OCI-LY3 (cell line): Measurements from ENCODE around the gene FHIP2A.

Experiments used
- H2AFZ ChIP-seq: fragments of 200-600, 300-600 bp; shearing (Covaris generic); 2 replicates; pipeline ENCODE4 v1.6.0; 2014; ENCODE audit warnings: antibody characterized with exemption, low read depth, low read length
- H3K27ac ChIP-seq: fragments of 200-600, 300-600 bp; sonication (generic); 2 replicates; pipeline ENCODE4 v1.5.1; 2014; ENCODE audit warnings: mild to moderate bottlenecking, low read length, moderate library complexity, mixed read lengths
- H3K27me3 ChIP-seq: fragments of 200-600, 300-600 bp; sonication (generic); 2 replicates; pipeline ENCODE4 v1.6.1; 2014; ENCODE audit warnings: low read depth, low read length, mixed read lengths
- H3K36me3 ChIP-seq: fragments of 200-600, 300-600 bp; sonication (generic); replicated peaks from 2 replicates; pipeline ENCODE3; 2014; ENCODE audit warnings: low read depth, low read length, mixed read lengths
- H3K4me1 ChIP-seq: fragments of 300-600, 200-600 bp; sonication (generic); 2 replicates; pipeline ENCODE4 v1.6.1; 2014; ENCODE audit warnings: low read length, mixed read lengths
- H3K4me2 ChIP-seq: fragments of 200-600, 300-600 bp; sonication (generic); 2 replicates; pipeline ENCODE4 v1.6.1; 2014; ENCODE audit warnings: low read length, mixed read lengths
- H3K4me3 ChIP-seq: fragments of 300-600, 200-600 bp; sonication (generic); 2 replicates; pipeline ENCODE4 v1.5.1; 2014; ENCODE audit warnings: antibody characterized with exemption, mild to moderate bottlenecking, low read length, moderate library complexity
- H3K79me2 ChIP-seq: fragments of 300-600, 200-600 bp; shearing (Covaris generic); 2 replicates; pipeline ENCODE4 v1.6.1; 2014; ENCODE audit warnings: mild to moderate bottlenecking, low read length, mixed read lengths
- H3K9ac ChIP-seq: fragments of 300-600, 200-600 bp; shearing (Covaris generic); 2 replicates; pipeline ENCODE4 v1.6.0; 2014; ENCODE audit warnings: mild to moderate bottlenecking, low read length, moderate library complexity
- H3K9me3 ChIP-seq: fragments of 200-600, 300-600 bp; shearing (Covaris generic); 2 replicates; pipeline ENCODE4 v1.6.1; 2014; ENCODE audit warnings: low read length, mixed read lengths; ENCODE audit not compliant: insufficient read depth
- H4K20me1 ChIP-seq: fragments of 200-600, 300-600 bp; sonication (generic); 2 replicates; pipeline ENCODE4 v1.6.1; 2016; ENCODE audit warnings: low read length, mixed read lengths; ENCODE audit not compliant: insufficient read depth
- EZH2phosphoT487 ChIP-seq: fragments of 200-600 bp; shearing (Covaris generic); IDR thresholded peaks from 2 replicates; pipeline ENCODE4 v1.6.1; 2018; ENCODE audit warnings: antibody characterized with exemption, mixed run types, low read depth
- TF ChIP-seq, protein P1 (sequence below): fragments of 200-600, 300-600 bp; sonication (generic); IDR thresholded peaks from 2 replicates; pipeline ENCODE4 v1.5.1; 2014; ENCODE audit warnings: antibody characterized with exemption, low read length, low read depth

The FHIP2A gene

DNA sequence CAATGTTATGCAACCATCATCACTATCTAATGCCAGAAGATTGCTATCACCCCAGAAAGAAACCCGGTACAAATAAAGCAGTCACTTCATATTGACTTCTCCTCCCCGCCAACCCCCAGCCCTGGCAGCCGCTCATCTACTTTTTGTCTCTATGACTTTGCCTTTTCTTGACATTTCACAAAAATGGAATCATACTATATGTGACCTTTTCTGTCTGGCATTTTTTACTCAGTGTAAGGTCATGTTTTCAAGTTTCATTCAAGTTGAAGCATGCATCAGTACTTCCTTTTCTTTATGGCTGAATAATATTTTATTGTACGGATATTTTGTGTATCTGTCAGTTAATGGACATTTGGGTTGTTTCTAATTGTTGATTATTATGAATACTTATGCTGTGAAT, 28.1 kb downstream of the FHIP2A start:
- Histone ChIP-seq H3K36me3 (peaks cover 22% of the 10 kb centered on the region), H3K27me3 (no peaks in the 10 kb centered on the region), H2AFZ (no peak overlapping the region), H3K4me1 (no peaks in the 10 kb centered on the region), H3K79me2 (no peaks in the 10 kb centered on the region), H4K20me1 (no peaks in the 10 kb centered on the region), H3K9ac (no peak overlapping the region), H3K9me3 (no peaks in the 10 kb centered on the region), H3K27ac (no peak overlapping the region), H3K4me2 (no peak overlapping the region), H3K4me3 (no peak overlapping the region)
- TF ChIP-seq EZH2phosphoT487 = no peak
- TF ChIP-seq, protein P1, sequence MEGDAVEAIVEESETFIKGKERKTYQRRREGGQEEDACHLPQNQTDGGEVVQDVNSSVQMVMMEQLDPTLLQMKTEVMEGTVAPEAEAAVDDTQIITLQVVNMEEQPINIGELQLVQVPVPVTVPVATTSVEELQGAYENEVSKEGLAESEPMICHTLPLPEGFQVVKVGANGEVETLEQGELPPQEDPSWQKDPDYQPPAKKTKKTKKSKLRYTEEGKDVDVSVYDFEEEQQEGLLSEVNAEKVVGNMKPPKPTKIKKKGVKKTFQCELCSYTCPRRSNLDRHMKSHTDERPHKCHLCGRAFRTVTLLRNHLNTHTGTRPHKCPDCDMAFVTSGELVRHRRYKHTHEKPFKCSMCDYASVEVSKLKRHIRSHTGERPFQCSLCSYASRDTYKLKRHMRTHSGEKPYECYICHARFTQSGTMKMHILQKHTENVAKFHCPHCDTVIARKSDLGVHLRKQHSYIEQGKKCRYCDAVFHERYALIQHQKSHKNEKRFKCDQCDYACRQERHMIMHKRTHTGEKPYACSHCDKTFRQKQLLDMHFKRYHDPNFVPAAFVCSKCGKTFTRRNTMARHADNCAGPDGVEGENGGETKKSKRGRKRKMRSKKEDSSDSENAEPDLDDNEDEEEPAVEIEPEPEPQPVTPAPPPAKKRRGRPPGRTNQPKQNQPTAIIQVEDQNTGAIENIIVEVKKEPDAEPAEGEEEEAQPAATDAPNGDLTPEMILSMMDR = no peak

GRCh38 chr10:114850126-114850525, 28.5 kb downstream of the FHIP2A start:
- H3K4me3 ChIP-seq = no peak overlapping the region
- no peaks in the 10 kb centered on the region for H4K20me1 ChIP-seq
- no peak overlapping the region for H2AFZ ChIP-seq
- H3K4me2 ChIP-seq = no peak overlapping the region
- H3K79me2 ChIP-seq = no peaks in the 10 kb centered on the region
- no peaks in the 10 kb centered on the region for H3K9me3 ChIP-seq
- H3K4me1 ChIP-seq = no peaks in the 10 kb centered on the region
- H3K36me3 ChIP-seq = peaks cover 22% of the 10 kb centered on the region
- H3K27ac ChIP-seq = no peak overlapping the region
- H3K27me3 ChIP-seq = no peaks in the 10 kb centered on the region
- TF ChIP-seq, protein P1 = no peak
- no peak for TF ChIP-seq EZH2phosphoT487
- H3K9ac ChIP-seq = no peak overlapping the region

- Histone ChIP-seq H3K4me3 (no peak overlapping the region), H3K4me1 (no peaks in the 10 kb centered on the region), H3K79me2 (no peaks in the 10 kb centered on the region), H3K36me3 (peaks cover 26% of the 10 kb centered on the region), H2AFZ (no peak overlapping the region), H4K20me1 (no peaks in the 10 kb centered on the region), H3K9me3 (no peaks in the 10 kb centered on the region), H3K27ac (no peak overlapping the region), H3K4me2 (no peak overlapping the region), H3K27me3 (no peaks in the 10 kb centered on the region), H3K9ac (no peak overlapping the region)
- TF ChIP-seq, protein P1 = no peak
- no peak for TF ChIP-seq EZH2phosphoT487
These were observed 29.8 kb downstream of the FHIP2A start for GRCh38 chr10:114851336-114851735.

DNA sequence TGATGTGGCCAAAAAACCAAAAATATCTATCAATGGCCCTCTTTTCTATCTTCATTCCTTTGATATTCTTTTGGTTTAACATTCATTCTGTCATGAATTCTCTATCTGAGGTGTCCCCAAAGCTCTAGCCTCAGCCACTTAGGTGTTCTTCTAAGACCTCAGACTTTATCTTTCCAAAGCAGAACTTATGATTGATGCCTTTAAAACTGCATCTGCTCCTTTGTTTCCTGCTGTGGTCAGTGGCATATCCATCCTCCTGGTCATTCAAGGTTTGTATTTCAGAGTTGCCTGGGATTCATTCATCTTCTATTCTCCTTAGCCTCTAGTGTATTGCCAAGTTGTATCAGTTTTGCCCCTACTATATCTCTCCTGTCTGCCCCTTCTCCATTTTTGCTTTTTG, 30.6 kb downstream of the FHIP2A start:
- Histone ChIP-seq H2AFZ (no peak overlapping the region), H3K36me3 (peaks cover 24% of the 10 kb centered on the region), H3K9me3 (no peaks in the 10 kb centered on the region), H3K4me1 (no peaks in the 10 kb centered on the region), H3K9ac (no peak overlapping the region), H3K27ac (no peak overlapping the region), H3K4me3 (no peak overlapping the region), H4K20me1 (no peaks in the 10 kb centered on the region), H3K79me2 (no peaks in the 10 kb centered on the region), H3K27me3 (no peaks in the 10 kb centered on the region), H3K4me2 (no peak overlapping the region)
- TF ChIP-seq EZH2phosphoT487 = no peak
- TF ChIP-seq, protein P1 = no peak
